ENCODE measurements around the gene ASB4. TPM values are rescaled to one million over a fixed set of nuclear protein-coding genes. Genes with fewer than 3 reads are reported as not detected.
A peak's percentile ranks its signal among the peaks of the same experiment; 100 is the strongest.

The ASB4 gene
- total RNA-seq, 1 donor from 2014 or later = not detected

GRCh38 chr7:95472581-95473161 is 13.1 kb upstream of the ASB4 start:
- no peak for DNase-seq (ENCODE audit: extremely low spot score, unreplicated experiment)
- Mint-ChIP-seq H3K9me3 (ENCODE audit: unreplicated experiment) (no peaks in the 10 kb centered on the region), H3K36me3 (ENCODE audit: unreplicated experiment) (no peaks in the 10 kb centered on the region), H3K4me1 (ENCODE audit: unreplicated experiment) (peaks cover 32% of the 10 kb centered on the region), H3K4me3 (ENCODE audit: unreplicated experiment) (no peak overlapping the region), H3K27me3 (ENCODE audit: unreplicated experiment) (peaks cover 2% of the 10 kb centered on the region), H3K27ac (ENCODE audit: unreplicated experiment) (no peak overlapping the region)
- TF ChIP-seq CTCF (IDR thresholded peaks at IDR 0.05) = no peak

GRCh38 chr7:95473276-95473985 is 12.3 kb upstream of the ASB4 start:
- Mint-ChIP-seq H3K9me3 (ENCODE audit: unreplicated experiment) (no peaks in the 10 kb centered on the region), H3K4me1 (ENCODE audit: unreplicated experiment) (peaks cover 32% of the 10 kb centered on the region), H3K4me3 (ENCODE audit: unreplicated experiment) (no peak overlapping the region), H3K27ac (ENCODE audit: unreplicated experiment) (no peak overlapping the region), H3K36me3 (ENCODE audit: unreplicated experiment) (no peaks in the 10 kb centered on the region), H3K27me3 (ENCODE audit: unreplicated experiment) (peaks cover 3% of the 10 kb centered on the region)
- DNase-seq (ENCODE audit: extremely low spot score, unreplicated experiment) = no peak
- no peak for TF ChIP-seq CTCF (IDR thresholded peaks at IDR 0.05)

- DNase-seq (ENCODE audit: extremely low spot score, unreplicated experiment) = no peak
- Mint-ChIP-seq H3K36me3 (ENCODE audit: unreplicated experiment) (no peaks in the 10 kb centered on the region), H3K4me1 (ENCODE audit: unreplicated experiment) (peaks cover 19% of the 10 kb centered on the region), H3K27ac (ENCODE audit: unreplicated experiment) (peak overlapping the region; percentile 66), H3K27me3 (ENCODE audit: unreplicated experiment) (peaks cover 3% of the 10 kb centered on the region), H3K9me3 (ENCODE audit: unreplicated experiment) (no peaks in the 10 kb centered on the region), H3K4me3 (ENCODE audit: unreplicated experiment) (peak overlapping the region; percentile 44)
- TF ChIP-seq CTCF (IDR thresholded peaks at IDR 0.05) = no peak
Observed at GRCh38 chr7:95476072-95476847, 9.5 kb upstream of the ASB4 start.

- TF ChIP-seq CTCF (IDR thresholded peaks at IDR 0.05) = peak; percentile 88
- DNase-seq (ENCODE audit: extremely low spot score, unreplicated experiment) = no peak
- Mint-ChIP-seq H3K4me1 (ENCODE audit: unreplicated experiment) (peaks cover 18% of the 10 kb centered on the region), H3K36me3 (ENCODE audit: unreplicated experiment) (no peaks in the 10 kb centered on the region), H3K27me3 (ENCODE audit: unreplicated experiment) (peaks cover 3% of the 10 kb centered on the region), H3K4me3 (ENCODE audit: unreplicated experiment) (peak overlapping the region; percentile 44), H3K27ac (ENCODE audit: unreplicated experiment) (peak overlapping the region; percentile 66), H3K9me3 (ENCODE audit: unreplicated experiment) (no peaks in the 10 kb centered on the region)
Observed at GRCh38 chr7:95476904-95477594, 8.7 kb upstream of the ASB4 start.
